Uterus (tissue), 4 donors: Measurements from ENCODE around the gene MAGI2. TPM values are rescaled to one million over a fixed set of nuclear protein-coding genes. Genes with fewer than 3 reads are reported as not detected.

Experiments
- DNase-seq, 2 donors: peaks; one replicate each; pipeline ENCODE4 v3.0.0-alpha.2; 2019 to 2020
- H3K27ac ChIP-seq, 2 donors: fragments of 200-600 bp; sonication (generic); 1 replicate in 1 of 2; 2 replicates in 1 of 2; pipeline ENCODE4 v1.5.1; 2016 to 2018
- H3K27me3 ChIP-seq, 2 donors: fragments of 200-600 bp; sonication (generic); one replicate each; pipeline ENCODE4 v1.5.1; 2018 to 2019; ENCODE audit warnings: control low read depth in 1 of 2
- H3K36me3 ChIP-seq, 2 donors: fragments of 200-600 bp; sonication (generic); one replicate each; pipeline ENCODE4 v1.5.1; 2019; ENCODE audit warnings: control low read depth in 1 of 2
- H3K4me1 ChIP-seq, 2 donors: fragments of 200-600 bp; sonication (generic); one replicate each; pipeline ENCODE4 v1.5.1; 2018 to 2019; ENCODE audit warnings: control low read depth in 1 of 2
- H3K4me3 ChIP-seq, 2 donors: fragments of 200-600 bp; sonication (generic); 1 replicate in 1 of 2; 2 replicates in 1 of 2; pipeline ENCODE4 v1.5.1; 2018 to 2019; ENCODE audit warnings: mild to moderate bottlenecking in 1 of 2
- H3K9me3 ChIP-seq, 2 donors: fragments of 200-600 bp; sonication (generic); one replicate each; pipeline ENCODE4 v1.5.1; 2019; ENCODE audit warnings: control low read depth in 1 of 2
- CTCF ChIP-seq, 4 experiments: fragments of 200-600 bp in 2 of 4; fragments of 450-650 bp in 2 of 4; sonication (generic) in 2 of 4; IDR thresholded peaks; one replicate each; pipeline ENCODE4 v1.5.1; 2016 to 2019; ENCODE audit warnings: antibody characterized with exemption in 4 of 4, mild to moderate bottlenecking in 2 of 4, moderate library complexity in 1 of 4
- POLR2A ChIP-seq, 2 donors: fragments of 450-650 bp; IDR thresholded peaks; one replicate each; pipeline ENCODE4 v1.6.1; 2016; ENCODE audit warnings: antibody characterized with exemption in 2 of 2, mild to moderate bottlenecking in 1 of 2, moderate library complexity in 1 of 2
- intact Hi-C: fragments of 100-400 bp; cut with DNase I; formaldehyde crosslinking; loops from one replicate; pipeline ENCODE4 v1.15.1; 2023; ENCODE audit warnings: low total_unique reads
- total RNA-seq, 4 donors: library from RNA; depleted of rRNA in 3 of 4; stranded (reverse); fragments of >200 nt in 3 of 4; gene quantifications; one replicate each; pipeline versions ENCODE4 v1.1.0 to v1.2.4, GENCODE V29; 2014 to 2023
- donor health status: DM: yes; HTN: yes; CAD: no.

The MAGI2 gene
- total RNA-seq, 4 donors from 2014 or later: 5.3 to 23.2 (median 13.8) TPM

- no peak for DNase-seq
- no peaks in the 10 kb centered on the region for H3K9me3 ChIP-seq
- no peak overlapping the region for H3K4me3 ChIP-seq
- TF ChIP-seq POLR2A (IDR thresholded peaks at IDR 0.05) (no peak), CTCF (IDR thresholded peaks at IDR 0.05) (no peak)
- intact Hi-C loops: no loop called here
- no peaks in the 10 kb centered on the region for H3K36me3 ChIP-seq
- H3K4me1 ChIP-seq: no peaks in the 10 kb centered on the region
- H3K27ac ChIP-seq: no peak overlapping the region
- H3K27me3 ChIP-seq: no peaks in the 10 kb centered on the region
Measured at GRCh38 chr7:79329464-79329863, 124.0 kb downstream of the MAGI2 start.

GRCh38 chr7:79320741-79321473, 132.6 kb downstream of the MAGI2 start:
- Histone ChIP-seq H3K36me3 (no peaks in the 10 kb centered on the region), H3K9me3 (no peaks in the 10 kb centered on the region), H3K27ac (no peak overlapping the region), H3K4me1 (no peaks in the 10 kb centered on the region), H3K4me3 (no peak overlapping the region), H3K27me3 (no peaks in the 10 kb centered on the region)
- DNase-seq: no peak
- intact Hi-C loops: no loop called here
- TF ChIP-seq CTCF (IDR thresholded peaks at IDR 0.05) (no peak), POLR2A (IDR thresholded peaks at IDR 0.05) (no peak)

- H3K27me3 ChIP-seq: no peaks in the 10 kb centered on the region
- no peak overlapping the region for H3K4me3 ChIP-seq
- DNase-seq: no peak
- no peak overlapping the region for H3K27ac ChIP-seq
- intact Hi-C loops: no loop called here
- no peaks in the 10 kb centered on the region for H3K9me3 ChIP-seq
- no peaks in the 10 kb centered on the region for H3K36me3 ChIP-seq
- TF ChIP-seq POLR2A (IDR thresholded peaks at IDR 0.05) (no peak), CTCF (IDR thresholded peaks at IDR 0.05) (no peak)
- H3K4me1 ChIP-seq: no peaks in the 10 kb centered on the region
Measured at GRCh38 chr7:79319369-79319768, 134.1 kb downstream of the MAGI2 start.

GRCh38 chr7:79317728-79318127, 135.7 kb downstream of the MAGI2 start:
- H3K27me3 ChIP-seq: no peaks in the 10 kb centered on the region
- intact Hi-C loops: no loop called here
- DNase-seq: no peak
- H3K27ac ChIP-seq: no peak overlapping the region
- no peaks in the 10 kb centered on the region for H3K4me1 ChIP-seq
- H3K9me3 ChIP-seq: no peaks in the 10 kb centered on the region
- H3K4me3 ChIP-seq: no peak overlapping the region
- no peaks in the 10 kb centered on the region for H3K36me3 ChIP-seq
- TF ChIP-seq POLR2A (IDR thresholded peaks at IDR 0.05): no peak
- TF ChIP-seq CTCF (IDR thresholded peaks at IDR 0.05): no peak

GRCh38 chr7:79312022-79312421, 141.4 kb downstream of the MAGI2 start:
- H3K27ac ChIP-seq: no peak overlapping the region
- H3K4me1 ChIP-seq: no peaks in the 10 kb centered on the region
- no peaks in the 10 kb centered on the region for H3K27me3 ChIP-seq
- TF ChIP-seq POLR2A (IDR thresholded peaks at IDR 0.05): no peak
- TF ChIP-seq CTCF (IDR thresholded peaks at IDR 0.05): no peak
- intact Hi-C loops: no loop called here
- H3K36me3 ChIP-seq: no peaks in the 10 kb centered on the region
- DNase-seq: no peak
- no peak overlapping the region for H3K4me3 ChIP-seq
- no peaks in the 10 kb centered on the region for H3K9me3 ChIP-seq
